Right lobe of liver (tissue), 6 donors: ENCODE results near the gene CD46. TPM values are rescaled to one million over a fixed set of nuclear protein-coding genes. Genes with fewer than 3 reads are reported as not detected.

Source experiments
- ATAC-seq, 4 donors: fragments of 200-7000 bp; cut with Tn5 transposase; one replicate each; pipeline ENCODE4 v1.9.1; 2020; ENCODE audit warnings: mild to moderate bottlenecking in 4 of 4, moderate library complexity in 4 of 4
- DNase-seq, 3 donors: peaks; one replicate each; pipeline ENCODE4 v3.0.0-alpha.2; 2020
- H3K27ac ChIP-seq, 3 donors: fragments of 200-600 bp; one replicate each; pipeline ENCODE4 v1.8.0; 2022
- H3K27me3 ChIP-seq, 2 donors: fragments of 200-600 bp; one replicate each; pipeline ENCODE4 v1.8.0; 2022
- H3K36me3 ChIP-seq, 4 donors: fragments of 200-600 bp; sonication (generic) in 1 of 4; one replicate each; pipeline versions ENCODE4 v1.5.1 to v1.8.0; 2017 to 2022; ENCODE audit warnings: control low read depth in 1 of 4
- H3K4me1 ChIP-seq, 4 donors: fragments of 200-600 bp; sonication (generic) in 1 of 4; one replicate each; pipeline versions ENCODE4 v1.5.1 to v1.8.0; 2017 to 2022; ENCODE audit warnings: control low read depth in 1 of 4
- H3K4me3 ChIP-seq, 3 donors: fragments of 200-600 bp; one replicate each; pipeline ENCODE4 v1.8.0; 2022
- H3K9me3 ChIP-seq, 4 donors: fragments of 200-600 bp; sonication (generic) in 1 of 4; one replicate each; pipeline versions ENCODE4 v1.5.1 to v1.8.0; 2017 to 2022; ENCODE audit warnings: control low read depth in 1 of 4
- CTCF ChIP-seq, 4 donors: fragments of 200-600 bp in 3 of 4; fragments of 450-650 bp in 1 of 4; IDR thresholded peaks; one replicate each; pipeline versions ENCODE4 v1.5.1 to v1.8.0; 2016 to 2022; ENCODE audit warnings: antibody characterized with exemption in 4 of 4, mild to moderate bottlenecking in 2 of 4
- POLR2A ChIP-seq: fragments of 450-650 bp; IDR thresholded peaks from one replicate; pipeline ENCODE4 v1.6.1; 2017; ENCODE audit warnings: antibody characterized with exemption, mild to moderate bottlenecking
- WGBS: methylation state at CpG from one replicate; pipeline ENCODE4 v1.1.6; 2018; ENCODE audit warnings: low coverage, low lambda C conversion rate; ENCODE audit not compliant: insufficient coverage; ENCODE audit errors: missing lambda C conversion rate; 5-methylcytosine and 5-hydroxymethylcytosine counted together
- intact Hi-C, 2 donors: fragments of 100-400 bp; cut with DNase I; formaldehyde crosslinking; loops; one replicate each; pipeline versions ENCODE4 v1.11.2 to v1.14.1; 2022
- total RNA-seq, 6 experiments: library from RNA; depleted of rRNA in 2 of 6; stranded (reverse); fragments of >200 nt in 2 of 6; fragmentation: NEBNext Ultra II Directional in 3 of 6; extraction: Animal tissue kit (Norgen Biotek cat#: 25700) in 3 of 6; gene quantifications; one replicate each; pipeline versions ENCODE4 v1.1.0 to v1.2.4, GENCODE V29; 2016 to 2023
- donor health status: DM: no; HTN: yes; CAD: no.
- donor health status: DM: no; HTN: no; CAD: no.
- donor health status: DM: no; HTN: no; CAD: no.
- donor health status: DM: no; HTN: yes; CAD: no.
- donor health status: DM: no; HTN: yes; CAD: no.

The CD46 gene
- total RNA-seq, 6 experiments from 2014 or later: 99.3 to 133 (median 114) TPM

DNA sequence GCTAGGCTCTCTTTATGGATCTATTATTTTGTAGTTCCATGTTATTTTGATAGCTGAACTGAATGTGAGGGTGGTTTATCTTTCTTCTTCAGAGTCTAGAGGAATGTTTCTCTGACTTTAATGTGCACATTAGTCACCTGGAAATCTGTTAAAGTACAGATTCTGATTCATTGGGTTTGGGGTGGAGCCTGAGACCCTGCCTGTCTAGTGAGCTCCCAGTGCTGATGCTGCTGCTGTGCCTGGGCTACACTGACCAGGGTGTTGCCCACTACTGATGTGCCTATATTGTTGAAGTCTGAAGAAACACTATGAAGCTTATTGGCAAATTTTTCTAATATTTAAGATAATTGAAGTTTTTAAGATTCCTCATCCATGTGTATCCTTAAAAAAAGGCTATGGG, 35.9 kb downstream of the CD46 start:
- H3K9me3 ChIP-seq: no peaks in the 10 kb centered on the region
- intact Hi-C loops: no loop called here
- no peaks in the 10 kb centered on the region for H3K27me3 ChIP-seq
- H3K27ac ChIP-seq: no peak overlapping the region
- TF ChIP-seq CTCF (IDR thresholded peaks at IDR 0.05) (no peak), POLR2A (no peak)
- peaks cover 0 to 50% (median 6%) of the 10 kb centered on the region in 4 donors for H3K36me3 ChIP-seq
- no peak overlapping the region for H3K4me3 ChIP-seq
- ATAC-seq (no peak), DNase-seq (no peak)
- no peaks in the 10 kb centered on the region for H3K4me1 ChIP-seq

DNA sequence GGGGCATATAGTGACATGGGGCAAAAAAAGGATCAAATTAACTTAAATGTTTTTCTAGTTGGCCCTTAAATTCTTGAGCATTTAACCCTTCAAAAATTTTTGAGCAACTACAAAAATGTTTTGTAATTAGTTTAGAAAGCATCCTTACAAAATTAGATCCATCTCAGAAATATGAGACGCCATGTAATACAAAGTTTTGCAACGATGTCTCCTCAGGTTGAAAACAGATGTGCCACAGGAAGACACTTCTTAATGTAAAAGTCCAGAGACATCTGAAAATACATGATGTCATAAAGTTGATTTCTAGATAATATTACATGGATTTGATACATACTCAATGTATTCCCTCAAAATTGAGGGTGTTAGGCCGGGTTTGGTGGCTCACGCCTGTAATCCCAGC, 37.5 kb downstream of the CD46 start:
- no peak overlapping the region for H3K27ac ChIP-seq
- intact Hi-C loops: no loop called here
- WGBS: 94% methylated on average over 4 of the region's 4 CpGs
- TF ChIP-seq CTCF (IDR thresholded peaks at IDR 0.05) (no peak), POLR2A (no peak)
- no peaks in the 10 kb centered on the region for H3K4me1 ChIP-seq
- H3K4me3 ChIP-seq: no peak overlapping the region
- no peaks in the 10 kb centered on the region for H3K9me3 ChIP-seq
- H3K27me3 ChIP-seq: no peaks in the 10 kb centered on the region
- H3K36me3 ChIP-seq: peaks cover 0 to 46% (median 11%) of the 10 kb centered on the region in 4 donors
- no peak for DNase-seq
- no peak for ATAC-seq

- Histone ChIP-seq H3K27me3 (no peaks in the 10 kb centered on the region), H3K4me3 (no peak overlapping the region), H3K36me3 (peaks cover 0 to 43% (median 11%) of the 10 kb centered on the region in 4 donors), H3K4me1 (no peaks in the 10 kb centered on the region), H3K9me3 (no peaks in the 10 kb centered on the region), H3K27ac (no peak overlapping the region)
- no peak for ATAC-seq
- no peak for TF ChIP-seq POLR2A
- TF ChIP-seq CTCF (IDR thresholded peaks at IDR 0.05): no peak
- WGBS: 91% methylated on average over 8 of the region's 8 CpGs
- no peak for DNase-seq
- intact Hi-C loops: no loop called here
Observed at GRCh38 chr1:207789792-207790787, 38.2 kb downstream of the CD46 start.

DNA sequence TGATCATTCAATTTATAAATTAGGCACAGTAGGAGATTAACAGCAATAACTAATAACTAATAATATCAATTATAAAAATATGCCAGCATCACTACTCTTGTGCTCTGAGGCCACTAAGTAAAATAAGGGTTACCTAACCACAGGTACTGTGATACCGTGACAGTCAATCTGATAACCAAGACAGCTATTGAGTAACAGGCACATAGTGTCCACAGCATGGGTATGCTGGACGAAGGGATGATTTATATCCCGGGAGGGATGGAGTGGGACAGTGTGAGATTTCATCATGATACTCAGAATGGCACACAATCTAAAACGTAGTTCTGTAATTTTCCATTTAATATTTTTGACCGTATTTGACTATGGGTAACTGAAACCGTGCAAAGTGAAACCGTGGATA, 39.4 kb downstream of the CD46 start:
- intact Hi-C loops: no loop called here
- WGBS: 60% methylated on average over 7 of the region's 7 CpGs
- H3K36me3 ChIP-seq: peaks cover 0 to 40% (median 8%) of the 10 kb centered on the region in 4 donors

More for the DNA sequence above, 39.4 kb downstream of the CD46 start:
- no peaks in the 10 kb centered on the region for H3K27me3 ChIP-seq
- no peak overlapping the region for H3K4me3 ChIP-seq
- H3K9me3 ChIP-seq: no peaks in the 10 kb centered on the region
- no peak overlapping the region for H3K27ac ChIP-seq
- TF ChIP-seq CTCF (IDR thresholded peaks at IDR 0.05) (no peak), POLR2A (no peak)
- ATAC-seq (peak; percentile 72 to 81 (median 77)), DNase-seq (no peak)
- peaks cover 0 to 7% (median 0%) of the 10 kb centered on the region in 4 donors for H3K4me1 ChIP-seq
